Gastroesophageal sphincter (tissue), 4 donors: ENCODE data around the gene LINC01488. TPM values are rescaled to one million over a fixed set of nuclear protein-coding genes. Genes with fewer than 3 reads are reported as not detected.

Experiments
- ATAC-seq: fragments of 150-250 bp; one replicate; pipeline ENCODE4 v1.9.1; 2016; ENCODE audit warnings: mild to moderate bottlenecking, moderate library complexity
- H3K27ac ChIP-seq, 4 donors: fragments of 200-600 bp; sonication (generic) in 3 of 4; 1 replicate in 3 of 4; 2 replicates in 1 of 4; pipeline ENCODE4 v1.5.1; 2016 to 2019
- H3K27me3 ChIP-seq: fragments of 200-600 bp; sonication (generic); one replicate; pipeline ENCODE4 v1.5.1; 2019
- H3K36me3 ChIP-seq, 2 donors: fragments of 200-600 bp; sonication (generic); one replicate each; pipeline ENCODE4 v1.5.1; 2019; ENCODE audit warnings: control low read depth in 1 of 2
- H3K4me1 ChIP-seq, 3 donors: fragments of 200-600 bp; sonication (generic); 1 replicate in 2 of 3; 2 replicates in 1 of 3; pipeline ENCODE4 v1.5.1; 2016 to 2019; ENCODE audit warnings: control low read depth in 2 of 3
- H3K4me3 ChIP-seq, 2 donors: fragments of 200-600 bp; sonication (generic); one replicate each; pipeline ENCODE4 v1.5.1; 2019; ENCODE audit warnings: mild to moderate bottlenecking in 1 of 2, moderate library complexity in 1 of 2
- H3K9me3 ChIP-seq, 3 donors: fragments of 200-600 bp; sonication (generic); one replicate each; pipeline ENCODE4 v1.5.1; 2017 to 2019; ENCODE audit warnings: control low read depth in 2 of 3
- CTCF ChIP-seq, 4 experiments: fragments of 200-600 bp in 2 of 4; fragments of 450-650 bp in 2 of 4; sonication (generic) in 1 of 4; IDR thresholded peaks; one replicate each; pipeline ENCODE4 v1.5.1; 2017 to 2019; ENCODE audit warnings: antibody characterized with exemption in 4 of 4, mild to moderate bottlenecking in 2 of 4, moderate library complexity in 2 of 4
- EP300 ChIP-seq: sonication (generic); formaldehyde crosslinking; IDR thresholded peaks from one replicate; pipeline ENCODE4 v1.6.1; 2017; ENCODE audit warnings: antibody characterized with exemption, mild to moderate bottlenecking
- POLR2A ChIP-seq, 2 donors: fragments of 450-650 bp; IDR thresholded peaks; one replicate each; pipeline ENCODE4 v1.6.1; 2017; ENCODE audit warnings: antibody characterized with exemption in 2 of 2, mild to moderate bottlenecking in 2 of 2, moderate library complexity in 1 of 2
- POLR2AphosphoS5 ChIP-seq: sonication (generic); formaldehyde crosslinking; IDR thresholded peaks from one replicate; pipeline ENCODE4 v1.6.1; 2017; ENCODE audit warnings: antibody characterized with exemption
- WGBS, 2 donors: methylation state at CpG; one replicate each; pipeline ENCODE4 v1.1.5; 2018; ENCODE audit warnings: low coverage in 1 of 2; 5-methylcytosine and 5-hydroxymethylcytosine counted together
- total RNA-seq, 4 donors: library from RNA; depleted of rRNA; stranded (reverse); fragments of >200 nt; gene quantifications; one replicate each; pipeline ENCODE4 v1.1.0, GENCODE V29; 2016

LINC01488 gene
- total RNA-seq, 4 donors from 2014 or later: not detected

GRCh38 chr11:69491071-69492031 is 9.9 kb downstream of the LINC01488 start:
- Histone ChIP-seq H3K9me3 (no peaks in the 10 kb centered on the region), H3K4me3 (no peak overlapping the region), H3K27ac (no peak overlapping the region), H3K4me1 (peaks cover 0 to 49% (median 8%) of the 10 kb centered on the region in 3 donors), H3K36me3 (no peaks in the 10 kb centered on the region), H3K27me3 (no peaks in the 10 kb centered on the region)
- TF ChIP-seq EP300: no peak
- no peak for TF ChIP-seq POLR2A (IDR thresholded peaks at IDR 0.05)
- no peak for TF ChIP-seq POLR2AphosphoS5
- no peak for TF ChIP-seq CTCF (IDR thresholded peaks at IDR 0.05)
- no peak for ATAC-seq
- 87 to 90% methylated on average over 6 to 8 of the region's 22 CpGs for WGBS, 2 donors

GRCh38 chr11:69492201-69492991 is 10.9 kb downstream of the LINC01488 start:
- no peak for ATAC-seq
- Histone ChIP-seq H3K4me3 (no peak overlapping the region), H3K27ac (no peak overlapping the region), H3K36me3 (no peaks in the 10 kb centered on the region), H3K9me3 (no peaks in the 10 kb centered on the region), H3K4me1 (peaks cover 0 to 50% (median 16%) of the 10 kb centered on the region in 3 donors), H3K27me3 (no peaks in the 10 kb centered on the region)
- TF ChIP-seq CTCF (IDR thresholded peaks at IDR 0.05) (no peak), POLR2A (IDR thresholded peaks at IDR 0.05) (no peak), EP300 (no peak), POLR2AphosphoS5 (no peak)
- 82 to 88% methylated on average over 16 to 19 of the region's 27 CpGs for WGBS, 2 donors

GRCh38 chr11:69493931-69494821 is 12.7 kb downstream of the LINC01488 start:
- Histone ChIP-seq H3K4me3 (no peak overlapping the region), H3K9me3 (no peaks in the 10 kb centered on the region), H3K4me1 (peaks cover 0 to 54% (median 16%) of the 10 kb centered on the region in 3 donors), H3K27ac (no peak overlapping the region), H3K27me3 (no peaks in the 10 kb centered on the region), H3K36me3 (no peaks in the 10 kb centered on the region)
- TF ChIP-seq POLR2AphosphoS5 (no peak), POLR2A (IDR thresholded peaks at IDR 0.05) (no peak), EP300 (no peak), CTCF (IDR thresholded peaks at IDR 0.05) (no peak)
- 92 to 100% methylated on average over 1 to 4 of the region's 27 CpGs for WGBS, 2 donors
- ATAC-seq: no peak

GRCh38 chr11:69494851-69495250 is 13.4 kb downstream of the LINC01488 start:
- H3K4me3 ChIP-seq: no peak overlapping the region
- no peak for TF ChIP-seq POLR2A (IDR thresholded peaks at IDR 0.05)
- no peak for TF ChIP-seq EP300
- no peak for TF ChIP-seq POLR2AphosphoS5
- TF ChIP-seq CTCF (IDR thresholded peaks at IDR 0.05): no peak
- H3K27ac ChIP-seq: no peak overlapping the region
- no CpG with 5 or more reads among the region's 7 CpGs for WGBS, 2 donors
- H3K27me3 ChIP-seq: no peaks in the 10 kb centered on the region
- H3K9me3 ChIP-seq: no peaks in the 10 kb centered on the region
- H3K36me3 ChIP-seq: no peaks in the 10 kb centered on the region
- peaks cover 0 to 49% (median 13%) of the 10 kb centered on the region in 3 donors for H3K4me1 ChIP-seq
- ATAC-seq: no peak
